GM12864 (cell line): Measurements from ENCODE around the gene PDE6G.

Experiments
- DNase-seq: peaks from one replicate; pipeline ENCODE4 v3.0.0-alpha.2; 2011; ENCODE audit warnings: low read depth
- H3K4me3 ChIP-seq: 2 replicates; pipeline ENCODE4 v1.5.1; 2011; ENCODE audit warnings: mild to moderate bottlenecking, low read depth, low read length, control low read depth
- TF ChIP-seq, protein P1 (sequence below): IDR thresholded peaks from 2 replicates; pipeline ENCODE4 v1.5.1; 2011; ENCODE audit warnings: low read depth, mild to moderate bottlenecking, moderate library complexity, low read length, control low read depth, inconsistent platforms; ENCODE audit errors: missing control alignments

Gene PDE6G

GRCh38 chr17:81662002-81662401 is 5.7 kb upstream of the PDE6G start:
- H3K4me3 ChIP-seq, result no peak overlapping the region
- no peak for DNase-seq
- TF ChIP-seq, protein P1, sequence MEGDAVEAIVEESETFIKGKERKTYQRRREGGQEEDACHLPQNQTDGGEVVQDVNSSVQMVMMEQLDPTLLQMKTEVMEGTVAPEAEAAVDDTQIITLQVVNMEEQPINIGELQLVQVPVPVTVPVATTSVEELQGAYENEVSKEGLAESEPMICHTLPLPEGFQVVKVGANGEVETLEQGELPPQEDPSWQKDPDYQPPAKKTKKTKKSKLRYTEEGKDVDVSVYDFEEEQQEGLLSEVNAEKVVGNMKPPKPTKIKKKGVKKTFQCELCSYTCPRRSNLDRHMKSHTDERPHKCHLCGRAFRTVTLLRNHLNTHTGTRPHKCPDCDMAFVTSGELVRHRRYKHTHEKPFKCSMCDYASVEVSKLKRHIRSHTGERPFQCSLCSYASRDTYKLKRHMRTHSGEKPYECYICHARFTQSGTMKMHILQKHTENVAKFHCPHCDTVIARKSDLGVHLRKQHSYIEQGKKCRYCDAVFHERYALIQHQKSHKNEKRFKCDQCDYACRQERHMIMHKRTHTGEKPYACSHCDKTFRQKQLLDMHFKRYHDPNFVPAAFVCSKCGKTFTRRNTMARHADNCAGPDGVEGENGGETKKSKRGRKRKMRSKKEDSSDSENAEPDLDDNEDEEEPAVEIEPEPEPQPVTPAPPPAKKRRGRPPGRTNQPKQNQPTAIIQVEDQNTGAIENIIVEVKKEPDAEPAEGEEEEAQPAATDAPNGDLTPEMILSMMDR, result no peak

- TF ChIP-seq, protein P1, result no peak
- DNase-seq, result no peak
- no peak overlapping the region for H3K4me3 ChIP-seq
Observed at GRCh38 chr17:81660441-81660840, 4.1 kb upstream of the PDE6G start.

GRCh38 chr17:81659038-81659437 is 2.7 kb upstream of the PDE6G start:
- no peak for DNase-seq
- TF ChIP-seq, protein P1, result no peak
- no peak overlapping the region for H3K4me3 ChIP-seq

DNA sequence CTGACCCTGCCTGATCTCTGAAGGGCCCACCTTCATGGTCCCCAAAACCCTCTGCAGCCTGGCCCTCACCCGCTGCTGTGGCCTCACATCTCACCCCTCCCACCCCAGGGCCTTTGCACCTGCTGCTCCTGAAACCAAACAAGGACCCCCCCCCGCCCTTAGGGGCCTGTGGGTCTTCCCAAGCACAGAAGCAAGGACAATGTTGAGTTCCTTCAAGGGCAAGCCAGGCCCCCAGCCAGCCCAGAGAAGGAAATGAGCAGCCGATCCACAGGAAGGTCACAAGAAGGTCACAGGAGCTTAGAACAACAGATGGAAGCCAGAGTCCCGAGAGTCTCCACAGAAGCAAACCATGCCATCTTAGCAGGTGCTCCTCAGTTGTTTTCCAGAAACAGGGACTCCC is 493 bp upstream of the PDE6G start:
- TF ChIP-seq, protein P1, result no peak
- DNase-seq, result no peak
- H3K4me3 ChIP-seq, result no peak overlapping the region

DNA sequence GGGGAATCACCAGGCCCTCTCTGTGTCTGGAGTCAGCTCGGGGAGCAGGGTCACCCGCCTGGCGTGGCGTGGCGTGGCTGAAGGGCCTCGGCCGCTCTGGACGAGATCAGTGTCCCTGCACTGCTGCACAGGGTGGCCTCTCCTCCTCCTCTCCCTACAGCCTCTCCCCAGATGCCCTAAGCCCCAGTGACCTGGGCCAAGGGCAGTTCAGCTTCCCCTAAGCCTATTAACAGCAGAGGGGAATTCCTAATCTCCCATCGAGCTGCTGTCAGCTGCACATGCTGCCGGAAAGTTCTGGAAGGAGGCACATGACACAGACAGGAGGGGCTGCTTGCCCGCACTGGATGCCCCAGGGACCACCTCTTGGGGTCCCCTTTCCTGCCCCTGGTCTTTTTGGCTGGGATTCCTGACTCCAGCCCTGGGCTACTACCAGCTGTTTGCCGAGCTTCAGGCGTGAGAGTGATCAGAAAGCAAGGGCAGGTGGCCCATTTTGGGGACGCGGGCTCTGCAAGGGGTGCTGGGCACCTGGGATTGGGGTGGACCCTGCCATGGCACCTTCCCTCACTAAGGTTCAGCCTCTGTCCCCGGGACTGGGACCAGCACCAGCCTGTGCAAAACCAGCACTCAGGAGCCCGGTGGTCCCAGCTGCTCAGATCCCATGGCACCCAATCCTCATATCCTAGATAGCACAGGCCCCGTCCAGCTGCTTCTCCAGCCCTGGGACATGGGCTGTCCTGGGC is 794 bp downstream of the PDE6G start:
- TF ChIP-seq, protein P1, result no peak
- H3K4me3 ChIP-seq, result no peak overlapping the region
- no peak for DNase-seq

- peak overlapping the region; percentile 25 for H3K4me3 ChIP-seq
- DNase-seq, result no peak
- TF ChIP-seq, protein P1, result no peak
Observed at GRCh38 chr17:81652906-81653771, 3.2 kb downstream of the PDE6G start.
